ENCODE results near the gene PRSS21.

Gene PRSS21

GRCh38 chr16:2841606-2842339 is 24.7 kb downstream of the PRSS21 start:
- H3K4me3 ChIP-seq (ENCODE audit: control insufficient read depth, low read depth, low read length): peak overlapping the region; percentile 11; the same call in 1 of the 2 replicates
- no peak for TF ChIP-seq CTCF (IDR thresholded peaks at IDR 0.05; ENCODE audit: control insufficient read depth, insufficient read depth, low read depth, low read length, missing control alignments)
- no peak for DNase-seq (ENCODE audit: low read depth)

- H3K4me3 ChIP-seq (ENCODE audit: control insufficient read depth, low read depth, low read length): peak overlapping the region; percentile 11
- TF ChIP-seq CTCF (IDR thresholded peaks at IDR 0.05; ENCODE audit: control insufficient read depth, insufficient read depth, low read depth, low read length, missing control alignments): peak; percentile 61
- no peak for DNase-seq (ENCODE audit: low read depth)
Measured at GRCh38 chr16:2842340-2843000, 25.4 kb downstream of the PRSS21 start.

- H3K4me3 ChIP-seq (ENCODE audit: control insufficient read depth, low read depth, low read length): no peak overlapping the region
- TF ChIP-seq CTCF (IDR thresholded peaks at IDR 0.05; ENCODE audit: control insufficient read depth, insufficient read depth, low read depth, low read length, missing control alignments): no peak
- DNase-seq (ENCODE audit: low read depth): no peak
Measured at GRCh38 chr16:2843526-2843925, 26.5 kb downstream of the PRSS21 start.

- DNase-seq (ENCODE audit: low read depth): no peak
- TF ChIP-seq CTCF (IDR thresholded peaks at IDR 0.05; ENCODE audit: control insufficient read depth, insufficient read depth, low read depth, low read length, missing control alignments): no peak
- H3K4me3 ChIP-seq (ENCODE audit: control insufficient read depth, low read depth, low read length): no peak overlapping the region
Measured at GRCh38 chr16:2845116-2845515, 28.1 kb downstream of the PRSS21 start.

GRCh38 chr16:2846511-2847310 is 29.7 kb downstream of the PRSS21 start:
- H3K4me3 ChIP-seq (ENCODE audit: control insufficient read depth, low read depth, low read length): no peak overlapping the region
- peak; percentile 63 for DNase-seq (ENCODE audit: low read depth)
- TF ChIP-seq CTCF (IDR thresholded peaks at IDR 0.05; ENCODE audit: control insufficient read depth, insufficient read depth, low read depth, low read length, missing control alignments): no peak

- TF ChIP-seq CTCF (IDR thresholded peaks at IDR 0.05; ENCODE audit: control insufficient read depth, insufficient read depth, low read depth, low read length, missing control alignments): no peak
Measured at GRCh38 chr16:2848933-2849725, 32.1 kb downstream of the PRSS21 start.

More at GRCh38 chr16:2848933-2849725, 32.1 kb downstream of the PRSS21 start:
- H3K4me3 ChIP-seq (ENCODE audit: control insufficient read depth, low read depth, low read length): no peak overlapping the region
- no peak for DNase-seq (ENCODE audit: low read depth)
